OCI-LY1 (cell line): Measurements from ENCODE around the gene POLG2.

Source experiments
- H2AFZ ChIP-seq: fragments of 200-600 bp; sonication (generic), shearing (Covaris generic); 2 replicates; pipeline ENCODE4 v1.6.0; 2014; ENCODE audit warnings: antibody characterized with exemption, mild to moderate bottlenecking, low read length
- H3F3A ChIP-seq: fragments of 200-600 bp; sonication (generic), shearing (Covaris generic); 2 replicates; pipeline ENCODE4 v1.6.0; 2014; ENCODE audit warnings: mild to moderate bottlenecking, antibody characterized with exemption, low read length, moderate library complexity; ENCODE audit not compliant: insufficient read depth
- H3K27ac ChIP-seq: fragments of 200-600 bp; sonication (generic); 2 replicates; pipeline ENCODE4 v1.5.1; 2014; ENCODE audit warnings: low read length, mixed run types, mild to moderate bottlenecking, low read depth; ENCODE audit not compliant: poor library complexity, severe bottlenecking
- H3K27me3 ChIP-seq: fragments of 200-600 bp; sonication (generic); 2 replicates; pipeline ENCODE4 v1.6.0; 2014; ENCODE audit warnings: antibody characterized with exemption, mild to moderate bottlenecking, low read length, moderate library complexity; ENCODE audit not compliant: insufficient read depth
- H3K36me3 ChIP-seq: fragments of 200-600 bp; sonication (generic); 2 replicates; pipeline ENCODE4 v1.6.1; 2014; ENCODE audit warnings: mild to moderate bottlenecking, antibody characterized with exemption, low read length, moderate library complexity, mixed read lengths; ENCODE audit not compliant: insufficient read depth
- H3K4me1 ChIP-seq: fragments of 200-600 bp; sonication (generic); 2 replicates; pipeline ENCODE4 v1.5.1; 2014; ENCODE audit warnings: mild to moderate bottlenecking, low read length, moderate library complexity; ENCODE audit not compliant: insufficient read depth, severe bottlenecking
- H3K4me2 ChIP-seq: fragments of 200-600 bp; sonication (generic), shearing (Covaris generic); 2 replicates; pipeline ENCODE4 v1.6.1; 2014; ENCODE audit warnings: low read length
- H3K4me3 ChIP-seq: fragments of 200-600 bp; sonication (generic); 2 replicates; pipeline ENCODE4 v1.5.1; 2014; ENCODE audit warnings: low read length, low read depth, mild to moderate bottlenecking, mixed read lengths; ENCODE audit not compliant: poor library complexity, severe bottlenecking
- H3K79me2 ChIP-seq: fragments of 200-600 bp; shearing (Covaris generic); 2 replicates; pipeline ENCODE4 v1.6.1; 2016; ENCODE audit warnings: mixed run types, low read length, mixed read lengths; ENCODE audit not compliant: insufficient read depth
- H3K9ac ChIP-seq: fragments of 200-600 bp; sonication (generic), shearing (Covaris generic); 2 replicates; pipeline ENCODE4 v1.6.1; 2014; ENCODE audit warnings: mild to moderate bottlenecking, low read length, mixed read lengths
- H3K9me2 ChIP-seq: fragments of 200-600 bp; sonication (generic), shearing (Covaris generic); 2 replicates; pipeline ENCODE4 v1.6.1; 2014; ENCODE audit warnings: low read depth, mild to moderate bottlenecking, low read length, mixed read lengths
- H3K9me3 ChIP-seq: fragments of 200-600 bp; shearing (Covaris generic); 2 replicates; pipeline ENCODE4 v1.6.1; 2014; ENCODE audit warnings: low read length, mixed read lengths
- H4K20me1 ChIP-seq: fragments of 200-600 bp; sonication (generic), shearing (Covaris generic); 2 replicates; pipeline ENCODE4 v1.6.0; 2016; ENCODE audit warnings: mild to moderate bottlenecking, low read length; ENCODE audit not compliant: insufficient read depth
- CTCF ChIP-seq: fragments of 200-600 bp; sonication (generic), shearing (Covaris generic); IDR thresholded peaks from 2 replicates; pipeline ENCODE4 v1.5.1; 2017; ENCODE audit warnings: mild to moderate bottlenecking, antibody characterized with exemption, low read length, moderate library complexity, mixed read lengths
- EZH2 ChIP-seq: fragments of 200-600 bp; sonication (generic), shearing (Covaris generic); IDR thresholded peaks from 2 replicates; pipeline ENCODE4 v1.8.0; 2017; ENCODE audit warnings: borderline replicate concordance, mixed run types, mild to moderate bottlenecking, antibody characterized with exemption, low read length, moderate library complexity, mixed read lengths

POLG2 gene

GRCh38 chr17:64488301-64488700 lies 8.6 kb downstream of the POLG2 start:
- Histone ChIP-seq H3K36me3 (peaks cover 86% of the 10 kb centered on the region), H3F3A (no peaks in the 10 kb centered on the region), H3K79me2 (no peaks in the 10 kb centered on the region)

GRCh38 chr17:64484380-64484779 lies 12.5 kb downstream of the POLG2 start:
- no peaks in the 10 kb centered on the region for H3K27me3 ChIP-seq
- H2AFZ ChIP-seq = no peak overlapping the region
- no peak overlapping the region for H3K9ac ChIP-seq
- no peaks in the 10 kb centered on the region for H3K4me1 ChIP-seq
- H3K9me2 ChIP-seq = no peaks in the 10 kb centered on the region
- H3K27ac ChIP-seq = no peak overlapping the region
- H3K9me3 ChIP-seq = no peaks in the 10 kb centered on the region
- TF ChIP-seq CTCF (no peak), EZH2 (no peak)
- no peak overlapping the region for H3K4me3 ChIP-seq
- no peaks in the 10 kb centered on the region for H3K79me2 ChIP-seq
- peaks cover 78% of the 10 kb centered on the region for H3K36me3 ChIP-seq
- H4K20me1 ChIP-seq = no peaks in the 10 kb centered on the region
- no peaks in the 10 kb centered on the region for H3F3A ChIP-seq
- H3K4me2 ChIP-seq = no peak overlapping the region

More at GRCh38 chr17:64488301-64488700, 8.6 kb downstream of the POLG2 start:
- no peak for TF ChIP-seq EZH2
- no peak for TF ChIP-seq CTCF
- H3K9me3 ChIP-seq = no peaks in the 10 kb centered on the region
- H3K4me2 ChIP-seq = no peak overlapping the region
- H4K20me1 ChIP-seq = no peaks in the 10 kb centered on the region
- H3K4me3 ChIP-seq = no peak overlapping the region
- no peak overlapping the region for H2AFZ ChIP-seq
- H3K9ac ChIP-seq = no peak overlapping the region
- no peaks in the 10 kb centered on the region for H3K4me1 ChIP-seq
- no peaks in the 10 kb centered on the region for H3K9me2 ChIP-seq
- H3K27me3 ChIP-seq = no peaks in the 10 kb centered on the region
- H3K27ac ChIP-seq = no peak overlapping the region

- no peaks in the 10 kb centered on the region for H3K27me3 ChIP-seq
- H3K79me2 ChIP-seq = no peaks in the 10 kb centered on the region
- H3K4me2 ChIP-seq = no peak overlapping the region
- H3F3A ChIP-seq = peaks cover 4% of the 10 kb centered on the region; the same call in 1 of the 2 replicates
- no peaks in the 10 kb centered on the region for H3K9me3 ChIP-seq
- H3K9me2 ChIP-seq = no peaks in the 10 kb centered on the region
- no peak overlapping the region for H2AFZ ChIP-seq
- H3K27ac ChIP-seq = no peak overlapping the region
- no peaks in the 10 kb centered on the region for H4K20me1 ChIP-seq
- peaks cover 72% of the 10 kb centered on the region for H3K36me3 ChIP-seq
- H3K4me1 ChIP-seq = no peaks in the 10 kb centered on the region
- no peak overlapping the region for H3K4me3 ChIP-seq
- H3K9ac ChIP-seq = no peak overlapping the region
- TF ChIP-seq CTCF = no peak
- no peak for TF ChIP-seq EZH2
Observed at GRCh38 chr17:64480951-64481350, 15.9 kb downstream of the POLG2 start.
